HEK293 (cell line): Measurements from ENCODE around the gene SFT2D1.
A peak's percentile ranks its signal among the peaks of the same experiment; 100 is the strongest.

Experiments
- CTCF ChIA-PET: fragments of 350-600 bp; formaldehyde crosslinking; extraction: SDS; loops from one replicate; lab custom pipeline; 2021; ENCODE audit warnings: antibody characterized with exemption; lab: Yijun Ruan, JAX
- POLR2A ChIA-PET: fragments of 300-600 bp; formaldehyde crosslinking; extraction: SDS; loops from one replicate; lab custom pipeline; 2020; ENCODE audit warnings: antibody characterized with exemption, inconsistent platforms; lab: Yijun Ruan, JAX
- H3K27ac ChIP-seq: fragments of 200-500 bp; sonication (Bioruptor generic); 2 replicates; pipeline ENCODE4 v1.5.1; 2014; ENCODE audit warnings: low read depth, low read length, control low read depth, inconsistent platforms; ENCODE audit errors: extremely low read depth
- H3K36me3 ChIP-seq, 2 experiments: fragments of 200-500 bp in 1 of 2; sonication (Bioruptor generic) in 1 of 2; 1 replicate in 1 of 2; 2 replicates in 1 of 2; pipeline ENCODE4 v1.5.1; 2014 to 2017; ENCODE audit warnings: inconsistent platforms in 2 of 2, low read length in 2 of 2; ENCODE audit not compliant: control insufficient read depth in 2 of 2, insufficient read depth in 1 of 2
- H3K4me1 ChIP-seq: fragments of 200-500 bp; sonication (Bioruptor generic); 2 replicates; pipeline ENCODE4 v1.5.1; 2014; ENCODE audit warnings: mild to moderate bottlenecking, low read length, inconsistent platforms; ENCODE audit not compliant: control insufficient read depth, insufficient read depth
- H3K4me3 ChIP-seq: 2 replicates; pipeline ENCODE4 v1.5.1; 2011; ENCODE audit warnings: low read depth, mild to moderate bottlenecking, control low read depth, low read length, moderate library complexity
- H3K9me3 ChIP-seq: fragments of 200-500 bp; sonication (Bioruptor generic); 2 replicates; pipeline ENCODE4 v1.5.1; 2014; ENCODE audit warnings: low read depth, low read length, inconsistent platforms; ENCODE audit not compliant: control insufficient read depth, insufficient read depth
- GLIS2 ChIP-seq: fragments of 450-650 bp; formaldehyde crosslinking; IDR thresholded peaks from 2 replicates; pipeline ENCODE4 v1.5.1; 2016; ENCODE audit warnings: missing biosample characterization, missing genetic modification characterization
- OVOL3 ChIP-seq: fragments of 450-650 bp; formaldehyde crosslinking; IDR thresholded peaks from 2 replicates; pipeline ENCODE4 v1.5.1; 2016; ENCODE audit warnings: missing biosample characterization, missing genetic modification characterization
- PBX3 ChIP-seq: sonication (generic); formaldehyde crosslinking; IDR thresholded peaks from 2 replicates; pipeline ENCODE4 v1.8.1; 2022; ENCODE audit warnings: mild to moderate bottlenecking, moderate library complexity, missing genetic modification reagents
- SALL2 ChIP-seq: fragments of 450-650 bp; formaldehyde crosslinking; IDR thresholded peaks from 2 replicates; pipeline ENCODE4 v1.5.0; 2017; ENCODE audit warnings: missing biosample characterization, mild to moderate bottlenecking, missing genetic modification characterization, borderline replicate concordance
- ZBTB48 ChIP-seq: fragments of 450-650 bp; formaldehyde crosslinking; IDR thresholded peaks from 2 replicates; pipeline ENCODE4 v1.5.1; 2016; ENCODE audit warnings: missing biosample characterization, missing genetic modification characterization
- ZNF121 ChIP-seq: fragments of 450-650 bp; formaldehyde crosslinking; IDR thresholded peaks from 2 replicates; pipeline ENCODE4 v1.5.1; 2016; ENCODE audit warnings: missing biosample characterization, missing genetic modification characterization
- ZNF140 ChIP-seq: fragments of 450-650 bp; formaldehyde crosslinking; IDR thresholded peaks from 2 replicates; pipeline ENCODE4 v1.5.1; 2016; ENCODE audit warnings: missing biosample characterization, missing genetic modification characterization
- ZNF157 ChIP-seq: fragments of 450-650 bp; formaldehyde crosslinking; IDR thresholded peaks from 2 replicates; pipeline ENCODE4 v1.5.1; 2016; ENCODE audit warnings: missing biosample characterization, missing genetic modification characterization
- ZNF19 ChIP-seq: fragments of 450-650 bp; formaldehyde crosslinking; IDR thresholded peaks from 2 replicates; pipeline ENCODE4; 2016; ENCODE audit warnings: missing biosample characterization, missing genetic modification characterization, low read depth
- ZNF2 ChIP-seq: fragments of 450-650 bp; formaldehyde crosslinking; IDR thresholded peaks from 2 replicates; pipeline ENCODE4 v1.5.1; 2016; ENCODE audit warnings: missing biosample characterization, missing genetic modification characterization
- ZNF23 ChIP-seq: fragments of 450-650 bp; formaldehyde crosslinking; IDR thresholded peaks from 2 replicates; pipeline ENCODE4 v1.5.1; 2016; ENCODE audit warnings: missing biosample characterization, missing genetic modification characterization, borderline replicate concordance
- ZNF239 ChIP-seq: fragments of 450-650 bp; formaldehyde crosslinking; IDR thresholded peaks from 2 replicates; pipeline ENCODE4 v1.5.1; 2016; ENCODE audit warnings: missing biosample characterization, missing genetic modification characterization
- ZNF24 ChIP-seq: fragments of 450-650 bp; formaldehyde crosslinking; IDR thresholded peaks from 2 replicates; pipeline ENCODE4 v1.5.1; 2016; ENCODE audit warnings: missing biosample characterization, missing genetic modification characterization
- ZNF274 ChIP-seq, 2 experiments: fragments of 200-500 bp in 1 of 2; fragments of 450-650 bp in 1 of 2; sonication (Bioruptor generic) in 1 of 2; formaldehyde crosslinking in 1 of 2; IDR thresholded peaks; 2 replicates each; pipeline versions ENCODE4 v1.5.1 to v1.6.1; 2014 to 2016; ENCODE audit warnings: borderline replicate concordance in 1 of 2, inconsistent platforms in 1 of 2, low read length in 1 of 2, missing biosample characterization in 1 of 2, missing genetic modification characterization in 1 of 2
- ZNF292 ChIP-seq: fragments of 450-650 bp; formaldehyde crosslinking; IDR thresholded peaks from 2 replicates; pipeline ENCODE4 v1.5.1; 2016; ENCODE audit warnings: low read depth, missing biosample characterization, missing genetic modification characterization, borderline replicate concordance
- ZNF362 ChIP-seq: fragments of 450-650 bp; formaldehyde crosslinking; IDR thresholded peaks from 2 replicates; pipeline ENCODE4 v1.5.1; 2016; ENCODE audit warnings: missing biosample characterization, missing genetic modification characterization
- ZNF544 ChIP-seq: fragments of 450-650 bp; formaldehyde crosslinking; IDR thresholded peaks from 2 replicates; pipeline ENCODE4 v1.5.0; 2017; ENCODE audit warnings: missing biosample characterization, missing genetic modification characterization
- ZNF558 ChIP-seq: fragments of 450-650 bp; formaldehyde crosslinking; IDR thresholded peaks from 2 replicates; pipeline ENCODE4 v1.5.1; 2016; ENCODE audit warnings: missing biosample characterization, missing genetic modification characterization
- ZNF596 ChIP-seq: fragments of 450-650 bp; IDR thresholded peaks from 2 replicates; pipeline ENCODE4 v1.5.0; 2018; ENCODE audit warnings: missing biosample characterization, mild to moderate bottlenecking, missing genetic modification characterization, moderate library complexity
- ZNF639 ChIP-seq: fragments of 450-650 bp; formaldehyde crosslinking; IDR thresholded peaks from 2 replicates; pipeline ENCODE4 v1.5.1; 2016; ENCODE audit warnings: missing biosample characterization, missing genetic modification characterization
- ZNF701 ChIP-seq: fragments of 450-650 bp; formaldehyde crosslinking; IDR thresholded peaks from 2 replicates; pipeline ENCODE4 v1.5.1; 2016; ENCODE audit warnings: missing biosample characterization, missing genetic modification characterization
- ZNF777 ChIP-seq: fragments of 450-650 bp; formaldehyde crosslinking; IDR thresholded peaks from 2 replicates; pipeline ENCODE4 v1.5.1; 2017; ENCODE audit warnings: missing biosample characterization, missing genetic modification characterization, borderline replicate concordance
- ZSCAN23 ChIP-seq: fragments of 450-650 bp; formaldehyde crosslinking; IDR thresholded peaks from 2 replicates; pipeline ENCODE4 v1.5.1; 2016; ENCODE audit warnings: missing biosample characterization, missing genetic modification characterization
- ZSCAN5A ChIP-seq: fragments of 450-650 bp; formaldehyde crosslinking; IDR thresholded peaks from 2 replicates; pipeline ENCODE4 v1.5.1; 2016; ENCODE audit warnings: missing biosample characterization, missing genetic modification characterization
- TF ChIP-seq, protein P1 (sequence below): fragments of 450-650 bp; formaldehyde crosslinking; IDR thresholded peaks from 2 replicates; pipeline ENCODE4 v1.5.1; 2016; ENCODE audit warnings: missing biosample characterization, missing genetic modification characterization, borderline replicate concordance

Gene SFT2D1

GRCh38 chr6:166370489-166370888 is 28.1 kb upstream of the SFT2D1 start:
- Histone ChIP-seq H3K9me3 (no peaks in the 10 kb centered on the region), H3K4me3 (no peak overlapping the region), H3K4me1 (no peaks in the 10 kb centered on the region), H3K27ac (no peak overlapping the region), H3K36me3 (peaks cover 0 to 15% of the 10 kb centered on the region in 2 experiments; a peak in 2 of 3 replicates)
- TF ChIP-seq ZNF121 = peak; percentile 63; the same call in 1 of the 2 replicates
- no peak for TF ChIP-seq ZNF558 (tag by site-specific recombination)
- ChIA-PET POLR2A (no interaction called here), CTCF (no interaction called here)

DNA sequence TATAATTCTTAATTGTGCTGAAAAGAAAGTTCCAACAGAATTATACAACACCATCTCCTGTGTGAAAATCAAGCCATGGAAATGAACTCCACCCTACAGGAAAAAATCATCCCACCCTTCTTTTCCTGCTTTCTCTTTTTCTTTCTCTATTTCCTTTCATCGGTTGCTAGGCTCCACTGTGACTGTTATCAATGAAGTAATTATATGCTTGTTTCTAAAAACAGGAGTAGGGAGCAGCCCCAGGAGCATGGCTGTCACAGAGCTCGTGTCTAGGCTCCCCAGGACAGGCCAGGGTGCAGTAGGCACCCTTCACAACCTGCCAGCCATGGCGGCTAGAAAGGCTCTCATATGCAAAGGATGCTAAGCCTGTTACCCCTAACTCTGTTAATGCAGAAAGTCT is 27.4 kb upstream of the SFT2D1 start:
- ChIA-PET POLR2A (no interaction called here), CTCF (interaction anchor here (0.6 kb wide), 1 partner anchor 12 kb away, joined by 3 read pairs; no protein-coding TSS in a partner anchor)
- no peak for TF ChIP-seq OVOL3
- no peak for TF ChIP-seq ZNF777 (tag by site-specific recombination)
- TF ChIP-seq ZNF362 (tag by site-specific recombination) = no peak
- TF ChIP-seq ZNF157 = no peak
- no peak for TF ChIP-seq ZSCAN5A (tag by site-specific recombination)
- no peak for TF ChIP-seq ZNF274 (IDR thresholded peaks at IDR 0.05; ENCODE audit: low read length)
- no peak for TF ChIP-seq ZNF274 (tag by site-specific recombination; IDR thresholded peaks at IDR 0.05; ENCODE audit: borderline replicate concordance)
- no peak for TF ChIP-seq GLIS2 (tag by site-specific recombination)
- no peak for TF ChIP-seq ZBTB48 (tag by site-specific recombination)
- no peak for TF ChIP-seq ZNF19
- no peak for TF ChIP-seq PBX3 (CRISPR knock-in tag)
- TF ChIP-seq ZNF292 (tag by site-specific recombination) = no peak
- no peak for TF ChIP-seq SALL2
- TF ChIP-seq ZNF23 (tag by site-specific recombination) = no peak
- Histone ChIP-seq H3K4me3 (no peak overlapping the region), H3K9me3 (no peaks in the 10 kb centered on the region), H3K27ac (no peak overlapping the region), H3K4me1 (no peaks in the 10 kb centered on the region), H3K36me3 (peaks cover 3 to 20% of the 10 kb centered on the region in 2 experiments)

- H3K4me1 ChIP-seq = no peaks in the 10 kb centered on the region
- CTCF ChIA-PET = interaction anchor here (0.8 to 1.4 kb wide), 3 partner anchors 12 to 54 kb away, joined by 3 to 10 read pairs (median 3); no protein-coding TSS in a partner anchor
- no peak overlapping the region for H3K27ac ChIP-seq
- TF ChIP-seq ZSCAN23 (tag by site-specific recombination) (no peak), ZNF157 (no peak), ZNF596 (tag by site-specific recombination) (no peak), ZNF2 (tag by site-specific recombination) (no peak), ZNF701 (tag by site-specific recombination) (no peak), ZNF239 (tag by site-specific recombination) (no peak), ZNF24 (tag by site-specific recombination) (no peak), ZNF639 (tag by site-specific recombination) (no peak), ZNF140 (no peak), ZNF544 (tag by site-specific recombination) (no peak)
- TF ChIP-seq, protein P1, sequence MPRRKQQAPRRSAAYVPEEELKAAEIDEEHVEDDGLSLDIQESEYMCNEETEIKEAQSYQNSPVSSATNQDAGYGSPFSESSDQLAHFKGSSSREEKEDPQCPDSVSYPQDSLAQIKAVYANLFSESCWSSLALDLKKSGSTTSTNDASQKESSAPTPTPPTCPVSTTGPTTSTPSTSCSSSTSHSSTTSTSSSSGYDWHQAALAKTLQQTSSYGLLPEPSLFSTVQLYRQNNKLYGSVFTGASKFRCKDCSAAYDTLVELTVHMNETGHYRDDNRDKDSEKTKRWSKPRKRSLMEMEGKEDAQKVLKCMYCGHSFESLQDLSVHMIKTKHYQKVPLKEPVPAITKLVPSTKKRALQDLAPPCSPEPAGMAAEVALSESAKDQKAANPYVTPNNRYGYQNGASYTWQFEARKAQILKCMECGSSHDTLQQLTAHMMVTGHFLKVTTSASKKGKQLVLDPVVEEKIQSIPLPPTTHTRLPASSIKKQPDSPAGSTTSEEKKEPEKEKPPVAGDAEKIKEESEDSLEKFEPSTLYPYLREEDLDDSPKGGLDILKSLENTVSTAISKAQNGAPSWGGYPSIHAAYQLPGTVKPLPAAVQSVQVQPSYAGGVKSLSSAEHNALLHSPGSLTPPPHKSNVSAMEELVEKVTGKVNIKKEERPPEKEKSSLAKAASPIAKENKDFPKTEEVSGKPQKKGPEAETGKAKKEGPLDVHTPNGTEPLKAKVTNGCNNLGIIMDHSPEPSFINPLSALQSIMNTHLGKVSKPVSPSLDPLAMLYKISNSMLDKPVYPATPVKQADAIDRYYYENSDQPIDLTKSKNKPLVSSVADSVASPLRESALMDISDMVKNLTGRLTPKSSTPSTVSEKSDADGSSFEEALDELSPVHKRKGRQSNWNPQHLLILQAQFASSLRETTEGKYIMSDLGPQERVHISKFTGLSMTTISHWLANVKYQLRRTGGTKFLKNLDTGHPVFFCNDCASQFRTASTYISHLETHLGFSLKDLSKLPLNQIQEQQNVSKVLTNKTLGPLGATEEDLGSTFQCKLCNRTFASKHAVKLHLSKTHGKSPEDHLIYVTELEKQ (tag by site-specific recombination) = no peak
These were observed 24.6 kb upstream of the SFT2D1 start for GRCh38 chr6:166366921-166367320.

More at GRCh38 chr6:166366921-166367320, 24.6 kb upstream of the SFT2D1 start:
- peaks cover 3 to 42% of the 10 kb centered on the region in 2 experiments for H3K36me3 ChIP-seq
- POLR2A ChIA-PET = no interaction called here
- H3K4me3 ChIP-seq = no peak overlapping the region
- H3K9me3 ChIP-seq = no peaks in the 10 kb centered on the region
